K562 (cell line): ENCODE measurements around the gene PRKCE. TPM values are rescaled to one million over a fixed set of nuclear protein-coding genes. Genes with fewer than 3 reads are reported as not detected.

ENCODE experiments used
- ATAC-seq: fragments of 200-7000 bp; cut with Tn5 transposase; 3 replicates; pipeline ENCODE4 v1.9.1; 2020; ENCODE audit warnings: moderate library complexity
- BruUV-seq: library from RNA; stranded (reverse); fragments of 400-500 nt; replicated peaks from 2 replicates; lab custom pipeline; 2021; lab: Mats Ljungman, UMichigan
- CTCF ChIA-PET: fragments of 300-600 bp; formaldehyde crosslinking; extraction: SDS; loops from one replicate; lab custom pipeline; 2021; ENCODE audit warnings: low intra/inter-chr PET ratio; lab: Yijun Ruan, JAX
- POLR2A ChIA-PET: fragments of 300-600, 350-650 bp; sonication (Branson Sonifier 250); formaldehyde crosslinking; extraction: SDS; loops from one replicate; lab custom pipeline; 2021; ENCODE audit warnings: antibody characterized with exemption, inconsistent platforms; lab: Yijun Ruan, JAX
- DNase-seq, 4 experiments: peaks; one replicate each; pipeline versions ENCODE4 v3.0.0 to v3.0.0-alpha.2; 2011 to 2018; ENCODE audit warnings: low spot score in 3 of 4, mixed read lengths in 3 of 4; ENCODE audit errors: extremely low read depth in 1 of 4
- FAIRE-seq: peaks from 2 replicates; lab custom pipeline; 2011; peaks lifted over from hg19 to GRCh38; lab: Jason Lieb, UNC
- H2AFZ ChIP-seq: 2 replicates; pipeline ENCODE4 v1.6.0; 2011; ENCODE audit warnings: low read depth, low read length, control low read depth, inconsistent platforms
- H3K27ac ChIP-seq: fragments of 200-600 bp; 3 replicates; pipeline ENCODE4 v1.8.0; 2011; ENCODE audit warnings: low read depth, mild to moderate bottlenecking, control low read depth, inconsistent platforms, low read length, moderate library complexity, mixed read lengths; ENCODE audit errors: extremely low read depth
- H3K27me3 ChIP-seq, 2 experiments: fragments of 300-600 bp in 1 of 2; 2 replicates in 1 of 2; 3 replicates in 1 of 2; pipeline versions ENCODE4 v1.6.0 to v1.8.0; 2011; ENCODE audit warnings: inconsistent platforms in 2 of 2, low read length in 2 of 2, mild to moderate bottlenecking in 1 of 2, mixed read lengths in 1 of 2, moderate library complexity in 1 of 2; ENCODE audit not compliant: control insufficient read depth in 2 of 2, insufficient read depth in 2 of 2
- H3K36me3 ChIP-seq: fragments of 300-600 bp; 3 replicates; pipeline ENCODE4 v1.8.0; 2011; ENCODE audit warnings: mild to moderate bottlenecking, low read length, inconsistent platforms; ENCODE audit not compliant: control insufficient read depth, insufficient read depth
- H3K4me1 ChIP-seq, 2 experiments: fragments of 200-600 bp in 1 of 2; replicated peaks in 1 of 2; 2 replicates in 1 of 2; 3 replicates in 1 of 2; pipeline versions ENCODE4 v1.5.1 to v1.8.0; 2011; ENCODE audit warnings: inconsistent platforms in 2 of 2, low read length in 2 of 2, mild to moderate bottlenecking in 1 of 2, mixed read lengths in 1 of 2, moderate library complexity in 1 of 2; ENCODE audit not compliant: control insufficient read depth in 2 of 2, insufficient read depth in 2 of 2
- H3K4me2 ChIP-seq: 2 replicates; pipeline ENCODE4 v1.6.1; 2011; ENCODE audit warnings: low read length, control low read depth, inconsistent platforms, mixed read lengths; ENCODE audit not compliant: insufficient read depth
- H3K4me3 ChIP-seq: fragments of 200-600 bp; sonication (generic), shearing (Covaris generic); 2 replicates; pipeline ENCODE4 v1.5.1; 2016; ENCODE audit warnings: control low read depth, inconsistent platforms
- H3K79me2 ChIP-seq: fragments of 200-600 bp; 3 replicates; pipeline ENCODE4 v1.8.0; 2011; ENCODE audit warnings: low read length, inconsistent platforms; ENCODE audit not compliant: control insufficient read depth, insufficient read depth
- H3K9ac ChIP-seq, 2 experiments: 2 replicates each; pipeline versions ENCODE4 v1.6.0 to v1.6.1; 2011; ENCODE audit warnings: low read depth in 2 of 2, low read length in 2 of 2, control low read depth in 1 of 2, inconsistent platforms in 1 of 2, mild to moderate bottlenecking in 1 of 2, mixed read lengths in 1 of 2; ENCODE audit not compliant: insufficient read depth in 1 of 2
- H3K9me1 ChIP-seq: one replicate; pipeline ENCODE4 v1.6.0; 2011; ENCODE audit warnings: inconsistent platforms, mild to moderate bottlenecking, low read length, moderate library complexity; ENCODE audit not compliant: control insufficient read depth, insufficient read depth
- H3K9me3 ChIP-seq: replicated peaks from 2 replicates; pipeline ENCODE4 v1.5.1; 2011; ENCODE audit warnings: low read depth, low read length, inconsistent platforms; ENCODE audit not compliant: control insufficient read depth, insufficient read depth
- H4K20me1 ChIP-seq: replicated peaks from 2 replicates; pipeline ENCODE4 v1.6.1; 2011; ENCODE audit warnings: low read length, inconsistent platforms, mixed read lengths; ENCODE audit not compliant: control insufficient read depth, insufficient read depth
- CC2D1A ChIP-seq: fragments of 450-650 bp; IDR thresholded peaks from 2 replicates; pipeline ENCODE4 v1.6.1; 2017; ENCODE audit warnings: mild to moderate bottlenecking
- DMBX1 ChIP-seq: fragments of 250-450 bp; sonication (Bioruptor Pico); IDR thresholded peaks from 2 replicates; pipeline ENCODE4 v1.8.0; 2022; ENCODE audit warnings: inconsistent platforms, mild to moderate bottlenecking, moderate library complexity, borderline replicate concordance
- EP300 ChIP-seq: IDR thresholded peaks from 2 replicates; pipeline ENCODE4 v1.6.1; 2012; ENCODE audit warnings: low read length, improper control_type of control experiment
- FIP1L1 ChIP-seq: fragments of 200-400 bp; formaldehyde crosslinking; IDR thresholded peaks from 2 replicates; pipeline ENCODE4 v1.6.1; 2018; ENCODE audit warnings: mild to moderate bottlenecking, low read depth, low read length; ENCODE audit not compliant: poor library complexity, severe bottlenecking
- GABPA ChIP-seq: fragments of 200-800 bp; sonication (Bioruptor generic); conservative IDR thresholded peaks from 2 replicates; pipeline ENCODE4 v1.6.1; 2016; ENCODE audit warnings: low read depth, missing genetic modification characterization, missing compliant biosample characterization
- MAFG ChIP-seq: fragments of 450-650 bp; conservative IDR thresholded peaks from 2 replicates; pipeline ENCODE4 v1.6.1; 2016; ENCODE audit warnings: missing genetic modification characterization, missing compliant biosample characterization
- MYBL2 ChIP-seq, 2 experiments: fragments of 450-650 bp in 1 of 2; sonication (generic) in 1 of 2; formaldehyde crosslinking in 1 of 2; IDR thresholded peaks; 2 replicates each; pipeline versions ENCODE4 v1.6.1 to v1.8.1; 2017 to 2022; ENCODE audit warnings: borderline replicate concordance in 1 of 2, inconsistent platforms in 1 of 2, low read depth in 1 of 2, mild to moderate bottlenecking in 1 of 2, missing genetic modification reagents in 1 of 2, moderate library complexity in 1 of 2
- PHF8 ChIP-seq: fragments of 200-600 bp; sonication (generic); IDR thresholded peaks from 2 replicates; pipeline ENCODE4 v1.6.1; 2012; ENCODE audit warnings: mixed run types, mild to moderate bottlenecking, inconsistent platforms, low read length, moderate library complexity, borderline replicate concordance
- SMARCA5 ChIP-seq: fragments of 450-650 bp; IDR thresholded peaks from 2 replicates; pipeline ENCODE4 v1.6.1; 2016
- SMC3 ChIP-seq: conservative IDR thresholded peaks from 2 replicates; pipeline ENCODE4 v1.6.1; 2011; ENCODE audit warnings: low read depth, low read length, improper control_type of control experiment; ENCODE audit not compliant: insufficient read depth
- ZNF347 ChIP-seq: fragments of 450-650 bp; formaldehyde crosslinking; IDR thresholded peaks from 2 replicates; pipeline ENCODE4 v1.4.0; 2020; ENCODE audit warnings: low read depth, mild to moderate bottlenecking, moderate library complexity
- ZNF445 ChIP-seq: fragments of 250-450 bp; sonication (Bioruptor Pico); IDR thresholded peaks from 2 replicates; pipeline ENCODE4 v1.4.0; 2020; ENCODE audit warnings: low read depth, mild to moderate bottlenecking, moderate library complexity
- ZNF695 ChIP-seq: fragments of 450-650 bp; formaldehyde crosslinking; IDR thresholded peaks from 2 replicates; pipeline ENCODE4 v1.4.0; 2020; ENCODE audit warnings: mild to moderate bottlenecking, moderate library complexity
- WGBS: fragments of 100-300 bp; shearing (Covaris generic); methylation state at CpG from one replicate; pipeline ENCODE4 v1.1.6; 2016; ENCODE audit warnings: low coverage, mixed read lengths; ENCODE audit not compliant: insufficient coverage; ENCODE audit errors: missing lambda C conversion rate; 5-methylcytosine and 5-hydroxymethylcytosine counted together
- in situ Hi-C: fragments of 300-500 bp; cut with MboI; formaldehyde crosslinking; loops from 4 replicates; pipeline ENCODE4 v1.15.0; 2018; ENCODE audit warnings: inconsistent platforms, mixed read lengths
- intact Hi-C: fragments of 100-400 bp; cut with micrococcal nuclease; formaldehyde crosslinking; loops from 2 replicates; pipeline ENCODE4 v1.14.2; 2022
- polyA plus RNA-seq, 8 experiments: library from polyadenylated mRNA; depleted of rRNA in 4 of 8; stranded (reverse) in 5 of 8; unstranded in 3 of 8; fragments of >200 nt; fragmentation: Nextera tagmentation in 2 of 8; fragmentation: Illumina TruSeq in 1 of 8; extraction: Ambion mirVana in 2 of 8; extraction: Trizol in 1 of 8; gene quantifications; 2 replicates each; pipeline versions ENCODE4 v1.2.1 to v1.2.3, GENCODE V29; 2011 to 2014; ENCODE audit warnings: inconsistent platforms in 1 of 8, missing spikeins in 1 of 8
- total RNA-seq, 7 experiments: library from RNA; depleted of rRNA in 6 of 7; stranded (reverse); fragments of >200 nt in 6 of 7; fragmentation: Illumina TruSeq in 2 of 7; extraction: Trizol in 2 of 7; gene quantifications; 2 replicates each; pipeline versions ENCODE4 v1.2.1 to v1.2.3, GENCODE V29; 2011 to 2021; ENCODE audit warnings: low replicate concordance in 1 of 7
- TF ChIP-seq, protein P1 (sequence below): sonication (generic); formaldehyde crosslinking; IDR thresholded peaks from 2 replicates; pipeline ENCODE4 v1.8.0; 2022; ENCODE audit warnings: mild to moderate bottlenecking, missing genetic modification reagents, borderline replicate concordance
- TF ChIP-seq, protein P2 (sequence below): sonication (generic); formaldehyde crosslinking; IDR thresholded peaks from 2 replicates; pipeline ENCODE4 v1.8.0; 2022; ENCODE audit warnings: mild to moderate bottlenecking, low read depth, missing genetic modification reagents
- TF ChIP-seq, protein P3 (sequence below): fragments of 250-450 bp; sonication (Bioruptor Pico); IDR thresholded peaks from 2 replicates; pipeline ENCODE4 v1.8.0; 2021; ENCODE audit warnings: borderline replicate concordance, mild to moderate bottlenecking, moderate library complexity; ENCODE audit not compliant: poor library complexity, severe bottlenecking
- TF ChIP-seq, protein P4 (sequence below): fragments of 450-650 bp; formaldehyde crosslinking; IDR thresholded peaks from 2 replicates; pipeline ENCODE4 v1.4.0; 2020; ENCODE audit warnings: mild to moderate bottlenecking, moderate library complexity

Gene PRKCE
- total and polyA plus RNA-seq, 9 of the 15 experiments (the other 6 are each of a cell fraction or from before 2014, with no cell fraction given), result 0.06 to 1.0 (median 0.22) TPM; not detected in 1

DNA sequence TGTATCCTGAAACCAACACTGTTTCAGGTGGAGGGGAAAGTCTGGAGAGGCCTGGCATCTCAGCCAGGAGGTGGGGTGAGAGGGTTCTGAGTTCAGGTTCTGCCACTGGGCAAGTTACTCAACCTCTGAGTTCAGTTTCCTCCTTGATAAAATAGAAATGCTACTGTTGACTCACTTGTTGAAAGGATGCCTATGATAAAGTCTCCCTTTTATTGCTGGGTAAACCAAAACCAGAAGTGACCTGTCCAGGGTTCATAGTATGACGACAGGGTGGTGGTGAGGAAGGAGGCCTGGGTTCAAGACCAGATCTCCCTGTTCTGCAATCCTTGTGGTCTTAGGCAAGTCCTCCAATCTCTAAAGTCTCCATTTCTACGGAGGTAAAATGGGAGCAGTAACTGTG is 232.7 kb downstream of the PRKCE start:
- Histone ChIP-seq H3K36me3 (no peaks in the 10 kb centered on the region), H3K9me1 (no peaks in the 10 kb centered on the region), H3K4me3 (no peak overlapping the region), H3K79me2 (no peaks in the 10 kb centered on the region), H3K4me2 (no peak overlapping the region), H3K9ac (no peak overlapping the region), H4K20me1 (no peaks in the 10 kb centered on the region), H3K4me1 (no peaks in the 10 kb centered on the region), H2AFZ (no peak overlapping the region), H3K9me3 (no peaks in the 10 kb centered on the region), H3K27me3 (peaks cover 6 to 30% of the 10 kb centered on the region in 2 experiments; a peak in 4 of 5 replicates), H3K27ac (no peak overlapping the region)
- in situ Hi-C loops, result no loop called here
- ATAC-seq (no peak), DNase-seq (no peak), FAIRE-seq (no peak)
- BruUV-seq, result no TSS peak
- intact Hi-C loops, result no loop called here
- CTCF ChIA-PET, result no interaction called here
- POLR2A ChIA-PET, result no interaction called here
- WGBS, result 0% methylated on average over 2 of the region's 2 CpGs
- no peak for TF ChIP-seq GABPA (tag)
- no peak for TF ChIP-seq ZNF695
- no peak for TF ChIP-seq ZNF445 (CRISPR knock-in tag)
- TF ChIP-seq SMC3, result no peak
- TF ChIP-seq, protein P1, sequence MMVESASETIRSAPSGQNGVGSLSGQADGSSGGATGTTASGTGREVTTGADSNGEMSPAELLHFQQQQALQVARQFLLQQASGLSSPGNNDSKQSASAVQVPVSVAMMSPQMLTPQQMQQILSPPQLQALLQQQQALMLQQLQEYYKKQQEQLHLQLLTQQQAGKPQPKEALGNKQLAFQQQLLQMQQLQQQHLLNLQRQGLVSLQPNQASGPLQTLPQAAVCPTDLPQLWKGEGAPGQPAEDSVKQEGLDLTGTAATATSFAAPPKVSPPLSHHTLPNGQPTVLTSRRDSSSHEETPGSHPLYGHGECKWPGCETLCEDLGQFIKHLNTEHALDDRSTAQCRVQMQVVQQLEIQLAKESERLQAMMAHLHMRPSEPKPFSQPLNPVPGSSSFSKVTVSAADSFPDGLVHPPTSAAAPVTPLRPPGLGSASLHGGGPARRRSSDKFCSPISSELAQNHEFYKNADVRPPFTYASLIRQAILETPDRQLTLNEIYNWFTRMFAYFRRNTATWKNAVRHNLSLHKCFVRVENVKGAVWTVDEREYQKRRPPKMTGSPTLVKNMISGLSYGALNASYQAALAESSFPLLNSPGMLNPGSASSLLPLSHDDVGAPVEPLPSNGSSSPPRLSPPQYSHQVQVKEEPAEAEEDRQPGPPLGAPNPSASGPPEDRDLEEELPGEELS, result no peak
- TF ChIP-seq DMBX1, result no peak
- no peak for TF ChIP-seq PHF8
- no peak for TF ChIP-seq MYBL2 (IDR thresholded peaks at IDR 0.05; ENCODE audit: low read depth)
- TF ChIP-seq MYBL2 (CRISPR knock-in tag; IDR thresholded peaks at IDR 0.05; ENCODE audit: borderline replicate concordance), result no peak
- no peak for TF ChIP-seq SMARCA5
- TF ChIP-seq, protein P2, sequence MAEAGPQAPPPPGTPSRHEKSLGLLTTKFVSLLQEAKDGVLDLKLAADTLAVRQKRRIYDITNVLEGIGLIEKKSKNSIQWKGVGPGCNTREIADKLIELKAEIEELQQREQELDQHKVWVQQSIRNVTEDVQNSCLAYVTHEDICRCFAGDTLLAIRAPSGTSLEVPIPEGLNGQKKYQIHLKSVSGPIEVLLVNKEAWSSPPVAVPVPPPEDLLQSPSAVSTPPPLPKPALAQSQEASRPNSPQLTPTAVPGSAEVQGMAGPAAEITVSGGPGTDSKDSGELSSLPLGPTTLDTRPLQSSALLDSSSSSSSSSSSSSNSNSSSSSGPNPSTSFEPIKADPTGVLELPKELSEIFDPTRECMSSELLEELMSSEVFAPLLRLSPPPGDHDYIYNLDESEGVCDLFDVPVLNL, result no peak
- TF ChIP-seq MAFG, result no peak
- TF ChIP-seq CC2D1A, result no peak
- TF ChIP-seq EP300, result no peak
- TF ChIP-seq, protein P3, sequence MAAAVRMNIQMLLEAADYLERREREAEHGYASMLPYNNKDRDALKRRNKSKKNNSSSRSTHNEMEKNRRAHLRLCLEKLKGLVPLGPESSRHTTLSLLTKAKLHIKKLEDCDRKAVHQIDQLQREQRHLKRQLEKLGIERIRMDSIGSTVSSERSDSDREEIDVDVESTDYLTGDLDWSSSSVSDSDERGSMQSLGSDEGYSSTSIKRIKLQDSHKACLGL (CRISPR knock-in tag), result no peak
- TF ChIP-seq FIP1L1, result no peak
- no peak for TF ChIP-seq ZNF347 (CRISPR knock-in tag)
- TF ChIP-seq, protein P4, sequence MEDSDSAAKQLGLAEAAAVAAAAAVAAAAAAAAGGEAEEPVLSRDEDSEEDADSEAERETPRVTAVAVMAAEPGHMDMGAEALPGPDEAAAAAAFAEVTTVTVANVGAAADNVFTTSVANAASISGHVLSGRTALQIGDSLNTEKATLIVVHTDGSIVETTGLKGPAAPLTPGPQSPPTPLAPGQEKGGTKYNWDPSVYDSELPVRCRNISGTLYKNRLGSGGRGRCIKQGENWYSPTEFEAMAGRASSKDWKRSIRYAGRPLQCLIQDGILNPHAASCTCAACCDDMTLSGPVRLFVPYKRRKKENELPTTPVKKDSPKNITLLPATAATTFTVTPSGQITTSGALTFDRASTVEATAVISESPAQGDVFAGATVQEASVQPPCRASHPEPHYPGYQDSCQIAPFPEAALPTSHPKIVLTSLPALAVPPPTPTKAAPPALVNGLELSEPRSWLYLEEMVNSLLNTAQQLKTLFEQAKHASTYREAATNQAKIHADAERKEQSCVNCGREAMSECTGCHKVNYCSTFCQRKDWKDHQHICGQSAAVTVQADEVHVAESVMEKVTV (CRISPR knock-in tag), result no peak
